Measurements from ENCODE around the gene TDRD3. TPM values are rescaled to one million over a fixed set of nuclear protein-coding genes. Genes with fewer than 3 reads are reported as not detected.

Gene TDRD3
- total RNA-seq, 1 donor from 2014 or later: 10.7 TPM

DNA sequence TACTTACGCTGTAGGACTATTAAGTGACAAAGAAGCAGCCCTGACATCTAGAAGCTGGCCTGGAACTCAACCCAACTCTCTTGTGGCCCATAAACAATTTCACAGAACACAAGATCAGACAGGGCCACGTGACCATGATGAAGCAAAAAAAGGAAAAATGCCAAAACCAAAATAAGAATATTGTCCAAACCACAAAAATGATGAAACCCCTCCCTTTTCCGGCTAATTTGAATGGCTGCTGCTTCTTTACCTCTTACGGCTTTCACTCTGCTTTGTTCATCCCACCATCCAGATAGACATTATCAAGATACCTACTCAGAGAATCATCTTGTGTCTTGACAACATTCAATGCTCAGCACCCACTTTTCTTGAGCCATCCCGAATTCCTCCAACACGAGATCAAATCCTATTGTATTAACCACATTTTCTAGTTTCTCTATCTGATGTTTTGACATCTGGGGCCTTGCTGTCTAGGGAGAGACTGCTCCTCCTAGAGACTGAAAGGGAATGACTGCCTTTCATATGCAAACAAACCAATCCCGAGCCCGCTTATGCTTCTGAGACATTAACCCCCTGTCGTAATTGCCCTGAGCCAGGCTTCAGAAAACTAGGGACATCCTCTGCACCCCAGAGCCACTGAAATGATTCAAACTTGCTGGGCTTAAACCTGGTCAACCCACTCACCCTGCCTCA is 186.3 kb downstream of the TDRD3 start:
- peak; percentile 85 for DNase-seq (ENCODE audit: low read depth)
- Mint-ChIP-seq H3K4me3 (ENCODE audit: unreplicated experiment) (no peak overlapping the region), H3K27me3 (ENCODE audit: low read depth, unreplicated experiment) (no peaks in the 10 kb centered on the region), H3K27ac (ENCODE audit: unreplicated experiment) (no peak overlapping the region), H3K36me3 (ENCODE audit: low read depth, unreplicated experiment) (no peaks in the 10 kb centered on the region), H3K9me3 (ENCODE audit: unreplicated experiment) (peaks cover 3% of the 10 kb centered on the region), H3K4me1 (ENCODE audit: low read depth, unreplicated experiment) (peaks cover 7% of the 10 kb centered on the region)
- Histone ChIP-seq H4K20me1 (ENCODE audit: insufficient read depth, low read length) (no peaks in the 10 kb centered on the region), H2AFZ (ENCODE audit: low read depth, low read length) (peak overlapping the region; percentile 38), H3K9me3 (ENCODE audit: insufficient read depth, low read depth, low read length) (peaks cover 4% of the 10 kb centered on the region), H3K4me1 (ENCODE audit: insufficient read depth, low read length) (peaks cover 22% of the 10 kb centered on the region), H3K27ac (ENCODE audit: low read depth, low read length) (peak overlapping the region; percentile 83), H3K27me3 (ENCODE audit: insufficient read depth, low read length) (no peaks in the 10 kb centered on the region), H3K4me3 (ENCODE audit: insufficient read depth, low read depth, low read length) (peak overlapping the region; percentile 32), H3K79me2 (ENCODE audit: insufficient read depth, low read length) (no peaks in the 10 kb centered on the region), H3K4me2 (ENCODE audit: low read length) (peak overlapping the region; percentile 80), H3K36me3 (ENCODE audit: insufficient read depth, low read length) (no peaks in the 10 kb centered on the region), H3K9ac (ENCODE audit: low read length) (peak overlapping the region; percentile 63)
- TF ChIP-seq, protein P1, sequence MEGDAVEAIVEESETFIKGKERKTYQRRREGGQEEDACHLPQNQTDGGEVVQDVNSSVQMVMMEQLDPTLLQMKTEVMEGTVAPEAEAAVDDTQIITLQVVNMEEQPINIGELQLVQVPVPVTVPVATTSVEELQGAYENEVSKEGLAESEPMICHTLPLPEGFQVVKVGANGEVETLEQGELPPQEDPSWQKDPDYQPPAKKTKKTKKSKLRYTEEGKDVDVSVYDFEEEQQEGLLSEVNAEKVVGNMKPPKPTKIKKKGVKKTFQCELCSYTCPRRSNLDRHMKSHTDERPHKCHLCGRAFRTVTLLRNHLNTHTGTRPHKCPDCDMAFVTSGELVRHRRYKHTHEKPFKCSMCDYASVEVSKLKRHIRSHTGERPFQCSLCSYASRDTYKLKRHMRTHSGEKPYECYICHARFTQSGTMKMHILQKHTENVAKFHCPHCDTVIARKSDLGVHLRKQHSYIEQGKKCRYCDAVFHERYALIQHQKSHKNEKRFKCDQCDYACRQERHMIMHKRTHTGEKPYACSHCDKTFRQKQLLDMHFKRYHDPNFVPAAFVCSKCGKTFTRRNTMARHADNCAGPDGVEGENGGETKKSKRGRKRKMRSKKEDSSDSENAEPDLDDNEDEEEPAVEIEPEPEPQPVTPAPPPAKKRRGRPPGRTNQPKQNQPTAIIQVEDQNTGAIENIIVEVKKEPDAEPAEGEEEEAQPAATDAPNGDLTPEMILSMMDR (IDR thresholded peaks at IDR 0.05; ENCODE audit: insufficient read depth, low read depth, low read length): no peak
- TF ChIP-seq EZH2 (IDR thresholded peaks at IDR 0.05; ENCODE audit: insufficient read depth, low read length): no peak
- FAIRE-seq: no peak

DNA sequence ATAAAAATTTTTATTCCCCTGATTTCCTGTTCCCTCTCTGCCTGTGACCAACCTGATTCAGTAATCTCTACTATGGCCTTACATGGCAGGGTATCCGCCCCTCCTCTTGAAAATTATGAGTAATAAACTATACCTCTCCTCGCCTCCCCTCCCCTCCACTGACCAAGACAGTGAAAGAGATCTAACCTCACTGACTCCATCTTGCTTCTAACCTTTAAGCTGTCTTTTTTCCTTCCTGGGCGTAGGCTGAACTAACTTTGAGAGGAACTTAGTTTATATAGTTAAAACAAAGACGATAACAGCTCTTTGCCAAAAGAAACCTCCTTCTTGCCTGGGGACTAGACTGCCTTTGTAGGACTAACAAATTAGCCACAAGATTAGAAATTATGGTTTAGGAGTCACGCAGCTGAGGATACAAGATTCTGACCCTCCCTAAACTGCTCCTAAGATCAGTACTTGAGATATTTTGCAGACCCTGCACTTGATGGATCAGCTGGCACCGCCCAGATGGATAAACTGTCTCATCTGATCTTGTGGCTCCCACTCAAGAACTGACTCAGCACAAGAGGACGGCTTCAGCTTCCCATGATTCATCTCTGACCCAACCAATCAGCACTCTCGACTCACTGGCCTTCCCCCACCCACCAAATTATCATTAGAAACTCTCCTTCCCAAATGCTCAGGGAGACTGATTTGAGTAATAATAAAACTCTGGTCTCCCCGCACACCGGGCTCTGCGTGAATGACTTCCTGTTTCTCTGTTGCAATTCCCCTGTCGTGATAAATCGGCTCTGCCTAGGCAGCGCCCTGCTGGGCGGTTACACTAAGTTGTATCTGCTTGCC is 187.1 kb downstream of the TDRD3 start:
- Histone ChIP-seq H3K4me2 (ENCODE audit: low read length) (peak overlapping the region; percentile 80), H2AFZ (ENCODE audit: low read depth, low read length) (peak overlapping the region; percentile 45), H4K20me1 (ENCODE audit: insufficient read depth, low read length) (no peaks in the 10 kb centered on the region), H3K27ac (ENCODE audit: low read depth, low read length) (peak overlapping the region; percentile 83), H3K27me3 (ENCODE audit: insufficient read depth, low read length) (no peaks in the 10 kb centered on the region), H3K9ac (ENCODE audit: low read length) (peak overlapping the region; percentile 12), H3K4me3 (ENCODE audit: insufficient read depth, low read depth, low read length) (peak overlapping the region; percentile 42), H3K36me3 (ENCODE audit: insufficient read depth, low read length) (no peaks in the 10 kb centered on the region), H3K79me2 (ENCODE audit: insufficient read depth, low read length) (no peaks in the 10 kb centered on the region), H3K4me1 (ENCODE audit: insufficient read depth, low read length) (peaks cover 22% of the 10 kb centered on the region), H3K9me3 (ENCODE audit: insufficient read depth, low read depth, low read length) (peaks cover 4% of the 10 kb centered on the region)
- peak; percentile 93 for FAIRE-seq
- no peaks in the 10 kb centered on the region for H3K27me3 Mint-ChIP-seq (ENCODE audit: low read depth, unreplicated experiment)
- DNase-seq (ENCODE audit: low read depth): peak; percentile 91
- H3K4me3 Mint-ChIP-seq (ENCODE audit: unreplicated experiment): peak overlapping the region; percentile 14
- H3K4me1 Mint-ChIP-seq (ENCODE audit: low read depth, unreplicated experiment): peaks cover 7% of the 10 kb centered on the region
- no peaks in the 10 kb centered on the region for H3K36me3 Mint-ChIP-seq (ENCODE audit: low read depth, unreplicated experiment)
- H3K9me3 Mint-ChIP-seq (ENCODE audit: unreplicated experiment): peaks cover 3% of the 10 kb centered on the region
- TF ChIP-seq, protein P1 (IDR thresholded peaks at IDR 0.05; ENCODE audit: insufficient read depth, low read depth, low read length): no peak
- TF ChIP-seq EZH2 (IDR thresholded peaks at IDR 0.05; ENCODE audit: insufficient read depth, low read length): no peak
- H3K27ac Mint-ChIP-seq (ENCODE audit: unreplicated experiment): peak overlapping the region; percentile 50
